Esophagus squamous epithelium (tissue), 5 donors: ENCODE measurements around the gene DLST. TPM values are rescaled to one million over a fixed set of nuclear protein-coding genes. Genes with fewer than 3 reads are reported as not detected.

Source experiments
- DNase-seq: peaks from one replicate; lab custom pipeline; 2025; lab: John Stamatoyannopoulos, UW
- H3K27ac ChIP-seq, 4 donors: fragments of 200-600 bp; sonication (generic); one replicate each; pipeline ENCODE4 v1.5.1; 2016 to 2019; ENCODE audit warnings: mild to moderate bottlenecking in 1 of 4
- H3K27me3 ChIP-seq, 4 donors: fragments of 200-600 bp; sonication (generic); 1 replicate in 3 of 4; 2 replicates in 1 of 4; pipeline versions ENCODE4 v1.5.1 to v1.6.0; 2017 to 2021; ENCODE audit warnings: antibody characterized with exemption in 1 of 4
- H3K36me3 ChIP-seq, 3 donors: fragments of 200-600 bp; sonication (generic); one replicate each; pipeline ENCODE4 v1.5.1; 2016 to 2019
- H3K4me1 ChIP-seq, 3 donors: fragments of 200-600 bp; sonication (generic); one replicate each; pipeline ENCODE4 v1.5.1; 2017 to 2019
- H3K4me3 ChIP-seq, 4 donors: fragments of 200-600 bp; sonication (generic); 1 replicate in 3 of 4; 2 replicates in 1 of 4; pipeline ENCODE4 v1.5.1; 2016 to 2019; ENCODE audit warnings: mild to moderate bottlenecking in 2 of 4, moderate library complexity in 1 of 4
- H3K9me3 ChIP-seq, 3 donors: fragments of 200-600 bp; sonication (generic); one replicate each; pipeline ENCODE4 v1.5.1; 2016 to 2019
- POLR2A ChIP-seq, 4 donors: fragments of 450-650 bp; IDR thresholded peaks; one replicate each; pipeline ENCODE4 v1.6.1; 2017; ENCODE audit warnings: antibody characterized with exemption in 4 of 4, mild to moderate bottlenecking in 4 of 4, moderate library complexity in 3 of 4
- WGBS, 2 donors: methylation state at CpG; one replicate each; pipeline ENCODE4 v1.1.5; 2018; 5-methylcytosine and 5-hydroxymethylcytosine counted together
- intact Hi-C: fragments of 100-400 bp; cut with DNase I; formaldehyde crosslinking; loops from one replicate; pipeline ENCODE4 v1.15.0; 2022
- total RNA-seq, 4 donors: library from RNA; depleted of rRNA; stranded (reverse); fragments of >200 nt; gene quantifications; one replicate each; pipeline ENCODE4 v1.1.0, GENCODE V29; 2016
- TF ChIP-seq, protein P1 (sequence below), 6 experiments: fragments of 450-650 bp in 4 of 6; fragments of 200-600 bp in 2 of 6; sonication (generic) in 2 of 6; IDR thresholded peaks; one replicate each; pipeline ENCODE4 v1.5.1; 2016 to 2019; ENCODE audit warnings: antibody characterized with exemption in 6 of 6, mild to moderate bottlenecking in 4 of 6, moderate library complexity in 4 of 6
- donor health status: DM: yes; HTN: yes; CAD: no.

Gene DLST
- total RNA-seq, 4 donors from 2014 or later: 54.9 to 87.0 (median 69.0) TPM

DNA sequence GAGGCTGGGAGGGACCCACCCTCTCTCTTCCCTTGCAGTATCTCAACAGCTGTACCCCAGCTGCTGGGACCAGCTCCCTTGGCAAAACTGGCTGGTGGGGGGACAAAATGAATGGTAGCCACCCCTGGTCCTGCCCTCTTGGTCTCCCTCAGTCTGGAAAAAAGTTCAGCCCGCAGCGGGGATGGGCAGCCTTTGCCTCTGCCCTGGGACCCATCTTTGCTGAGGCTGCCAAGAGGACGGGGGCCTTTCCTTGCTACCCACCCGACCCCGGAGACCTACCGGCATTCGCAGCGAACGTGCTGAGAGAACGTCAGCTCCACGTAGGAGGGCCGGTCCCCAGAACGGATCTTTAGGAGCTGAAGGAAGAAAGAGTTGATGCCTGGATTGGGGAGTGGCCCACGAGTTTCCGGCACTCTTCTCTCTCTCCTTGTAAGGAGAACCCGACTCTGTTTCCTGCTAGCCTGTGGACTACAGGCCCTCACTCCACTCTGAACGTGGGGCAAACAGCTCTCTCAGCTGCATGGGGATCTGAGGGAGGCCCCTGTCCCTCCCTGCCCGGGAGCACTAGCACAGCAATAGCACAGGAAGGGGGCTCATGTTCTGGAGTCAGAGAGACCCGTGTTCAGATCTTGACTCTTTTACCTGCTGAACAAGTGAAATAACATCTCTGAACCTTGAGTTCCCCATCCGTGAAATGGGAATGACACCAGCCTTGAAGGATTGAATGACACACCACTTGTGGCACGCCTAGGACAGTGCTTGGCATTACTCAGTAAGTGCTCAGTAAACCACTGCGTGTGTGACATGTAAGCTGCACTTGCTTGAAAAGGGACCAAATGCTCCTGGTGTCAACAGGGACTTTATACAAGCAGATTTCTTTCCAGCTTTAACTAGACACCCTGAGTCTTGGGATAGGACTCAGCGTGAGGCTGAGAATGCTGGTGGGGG, 66.8 kb downstream of the DLST start:
- Histone ChIP-seq H3K27me3 (no peaks in the 10 kb centered on the region), H3K4me3 (peak overlapping the region in 3 of 4 donors; percentile 17 to 37 (median 25)), H3K36me3 (peaks cover 0 to 7% (median 0%) of the 10 kb centered on the region in 3 donors), H3K9me3 (no peaks in the 10 kb centered on the region), H3K27ac (peak overlapping the region; percentile 57 to 76 (median 68)), H3K4me1 (peaks cover 24 to 70% (median 28%) of the 10 kb centered on the region in 3 donors)
- DNase-seq: no peak
- 45 to 65% methylated on average over 2 to 5 of the region's 23 CpGs for WGBS, 2 donors
- intact Hi-C loops: loop anchor here (5.0 kb wide), 1 partner anchor 134 kb away; no protein-coding TSS in a partner anchor
- TF ChIP-seq, protein P1, sequence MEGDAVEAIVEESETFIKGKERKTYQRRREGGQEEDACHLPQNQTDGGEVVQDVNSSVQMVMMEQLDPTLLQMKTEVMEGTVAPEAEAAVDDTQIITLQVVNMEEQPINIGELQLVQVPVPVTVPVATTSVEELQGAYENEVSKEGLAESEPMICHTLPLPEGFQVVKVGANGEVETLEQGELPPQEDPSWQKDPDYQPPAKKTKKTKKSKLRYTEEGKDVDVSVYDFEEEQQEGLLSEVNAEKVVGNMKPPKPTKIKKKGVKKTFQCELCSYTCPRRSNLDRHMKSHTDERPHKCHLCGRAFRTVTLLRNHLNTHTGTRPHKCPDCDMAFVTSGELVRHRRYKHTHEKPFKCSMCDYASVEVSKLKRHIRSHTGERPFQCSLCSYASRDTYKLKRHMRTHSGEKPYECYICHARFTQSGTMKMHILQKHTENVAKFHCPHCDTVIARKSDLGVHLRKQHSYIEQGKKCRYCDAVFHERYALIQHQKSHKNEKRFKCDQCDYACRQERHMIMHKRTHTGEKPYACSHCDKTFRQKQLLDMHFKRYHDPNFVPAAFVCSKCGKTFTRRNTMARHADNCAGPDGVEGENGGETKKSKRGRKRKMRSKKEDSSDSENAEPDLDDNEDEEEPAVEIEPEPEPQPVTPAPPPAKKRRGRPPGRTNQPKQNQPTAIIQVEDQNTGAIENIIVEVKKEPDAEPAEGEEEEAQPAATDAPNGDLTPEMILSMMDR (IDR thresholded peaks at IDR 0.05): no peak
- no peak for TF ChIP-seq POLR2A (IDR thresholded peaks at IDR 0.05)

DNA sequence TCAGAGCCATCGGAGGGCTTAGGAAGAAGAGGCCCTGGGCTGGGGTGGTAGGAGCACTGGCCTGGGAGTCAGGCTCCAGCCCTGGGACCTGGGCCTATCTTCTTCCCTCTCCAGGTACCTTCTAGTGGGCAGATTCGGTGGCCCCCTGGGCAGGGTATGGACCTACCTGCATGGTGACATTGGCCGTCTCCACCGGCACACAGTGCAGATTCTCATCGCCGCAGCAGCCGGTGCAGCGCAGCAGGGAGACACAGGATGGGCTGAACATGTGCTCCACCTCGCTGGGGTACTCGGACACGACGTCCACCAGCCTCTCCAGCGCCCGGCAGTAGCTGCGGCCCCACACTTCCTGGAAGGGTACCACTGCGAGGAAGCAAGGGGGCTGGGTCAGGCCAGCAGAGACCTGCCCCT, 67.5 kb downstream of the DLST start:
- intact Hi-C loops: loop anchor here (5.0 kb wide), 1 partner anchor 133 kb away; no protein-coding TSS in a partner anchor
- TF ChIP-seq, protein P1 (IDR thresholded peaks at IDR 0.05): no peak
- TF ChIP-seq POLR2A (IDR thresholded peaks at IDR 0.05): no peak
- H3K4me1 ChIP-seq: peaks cover 28 to 77% (median 35%) of the 10 kb centered on the region in 3 donors
- H3K36me3 ChIP-seq: peaks cover 0 to 7% (median 0%) of the 10 kb centered on the region in 3 donors
- no peaks in the 10 kb centered on the region for H3K27me3 ChIP-seq
- no peak for DNase-seq
- no peak overlapping the region for H3K4me3 ChIP-seq
- H3K27ac ChIP-seq: peak overlapping the region in 3 of 4 donors; percentile 66 to 76 (median 71)
- 87 to 88% methylated on average over 5 to 6 of the region's 16 CpGs for WGBS, 2 donors
- no peaks in the 10 kb centered on the region for H3K9me3 ChIP-seq

DNA sequence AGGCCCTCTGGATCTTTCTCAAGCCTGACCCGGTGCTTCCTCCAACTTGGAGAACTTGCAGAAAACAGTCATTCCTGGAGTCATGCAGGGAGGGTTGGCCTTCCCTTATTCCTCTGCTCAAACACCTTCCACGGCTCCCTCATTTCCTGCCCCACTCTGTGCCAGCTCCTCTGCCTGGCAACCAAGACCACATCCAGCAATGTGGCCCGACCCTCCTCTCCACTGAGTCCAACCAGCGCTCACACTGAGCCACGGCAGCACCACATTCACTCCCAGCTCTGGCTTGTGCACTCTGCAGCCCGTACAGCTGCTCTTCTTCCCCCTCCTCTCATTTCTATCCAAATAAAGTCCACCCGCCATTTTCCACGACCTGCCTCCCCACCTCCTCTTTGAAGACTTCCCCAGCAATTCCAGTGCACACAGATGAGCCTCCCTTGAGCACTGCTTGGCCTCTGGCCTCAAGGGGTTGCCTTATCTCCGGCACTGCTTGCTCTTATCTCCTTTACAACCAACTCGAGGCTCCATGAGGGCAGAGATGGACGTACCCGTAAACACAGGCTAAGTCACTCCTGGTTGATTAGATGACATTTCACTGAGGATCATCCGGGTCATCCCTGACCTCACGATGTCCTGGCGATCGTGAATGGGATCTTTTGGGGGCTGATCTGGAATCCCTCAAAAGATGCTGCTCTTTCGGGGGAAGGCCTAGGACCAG, 68.3 kb downstream of the DLST start:
- TF ChIP-seq, protein P1 (IDR thresholded peaks at IDR 0.05): no peak
- TF ChIP-seq POLR2A (IDR thresholded peaks at IDR 0.05): no peak
- no peak for DNase-seq
- H3K27ac ChIP-seq: no peak overlapping the region
- H3K9me3 ChIP-seq: no peaks in the 10 kb centered on the region
- peaks cover 0 to 7% (median 0%) of the 10 kb centered on the region in 3 donors for H3K36me3 ChIP-seq
- intact Hi-C loops: loop anchor here (5.0 kb wide), 1 partner anchor 132 kb away; no protein-coding TSS in a partner anchor
- H3K4me1 ChIP-seq: peaks cover 36 to 85% (median 43%) of the 10 kb centered on the region in 3 donors
- H3K4me3 ChIP-seq: no peak overlapping the region
- WGBS, 2 donors: 77 to 85% methylated on average over 14 to 15 of the region's 17 CpGs
- H3K27me3 ChIP-seq: no peaks in the 10 kb centered on the region

DNA sequence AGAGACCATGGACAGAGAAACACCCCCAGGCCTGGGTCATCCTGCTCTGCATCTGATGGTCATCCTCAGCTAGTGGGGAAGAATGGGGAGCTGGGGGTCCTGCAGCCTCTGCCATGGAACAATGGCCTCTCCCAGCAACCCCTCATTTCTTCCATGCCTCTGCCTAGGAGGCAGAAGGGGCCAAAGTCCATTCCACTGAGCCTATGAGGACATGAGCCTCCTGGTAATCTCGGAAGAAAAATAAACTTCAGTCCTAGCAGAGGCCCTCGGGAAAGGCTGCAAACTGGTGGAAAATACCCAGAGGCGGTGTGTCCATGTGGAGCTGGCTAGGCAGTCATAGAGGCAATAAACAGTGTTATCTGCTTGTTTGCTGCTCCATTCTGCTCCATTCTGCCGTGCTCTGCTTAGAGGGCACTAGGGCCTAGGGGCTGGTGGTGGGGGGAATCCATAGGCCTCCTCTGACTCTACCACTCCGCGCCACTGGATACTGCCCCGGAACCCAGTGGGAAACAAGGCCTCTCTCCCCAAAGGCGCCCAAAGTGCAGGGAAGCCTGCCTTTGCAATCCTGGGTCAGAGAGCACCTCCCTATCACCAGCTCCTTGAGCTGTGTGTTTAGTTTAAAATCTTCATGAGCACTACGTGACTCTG, 69.2 kb downstream of the DLST start:
- Histone ChIP-seq H3K4me1 (peaks cover 37 to 85% (median 45%) of the 10 kb centered on the region in 3 donors), H3K27ac (no peak overlapping the region), H3K9me3 (no peaks in the 10 kb centered on the region), H3K36me3 (peaks cover 0 to 7% (median 0%) of the 10 kb centered on the region in 3 donors), H3K27me3 (no peaks in the 10 kb centered on the region), H3K4me3 (peak overlapping the region in 1 of 4 donors; percentile 53)
- intact Hi-C loops: no loop called here
- TF ChIP-seq, protein P1 (IDR thresholded peaks at IDR 0.05): no peak
- TF ChIP-seq POLR2A (IDR thresholded peaks at IDR 0.05): no peak
- 70 to 83% methylated on average over 4 to 5 of the region's 9 CpGs for WGBS, 2 donors
- DNase-seq: no peak
